ENCODE results near the gene OBSCN. TPM values are rescaled to one million over a fixed set of nuclear protein-coding genes. Genes with fewer than 3 reads are reported as not detected.
A peak's percentile ranks its signal among the peaks of the same experiment; 100 is the strongest.

The OBSCN gene
- total and polyA plus RNA-seq, 2 of the 13 experiments (the other 11 are each of a cell fraction or from before 2014, with no cell fraction given) = 0.20 TPM

GRCh38 chr1:228366866-228367741 is 159.3 kb downstream of the OBSCN start:
- no peaks in the 10 kb centered on the region for H3K36me3 ChIP-seq (replicated peaks in 1 of 2; ENCODE audit: control insufficient read depth in 1 of 2, insufficient read depth in 2 of 2, low read length in 2 of 2)
- TF ChIP-seq PAWR (CRISPR knock-in tag; IDR thresholded peaks at IDR 0.05; ENCODE audit: borderline replicate concordance) (no peak), ZBTB10 (CRISPR knock-in tag; IDR thresholded peaks at IDR 0.05; ENCODE audit: borderline replicate concordance) (no peak), HHEX (CRISPR knock-in tag; IDR thresholded peaks at IDR 0.05) (no peak)
- intact Hi-C loops (cut with micrococcal nuclease; ENCODE audit: unreplicated experiment) (no loop called here), in situ Hi-C loops (cut with HindIII; ENCODE audit: extremely low pct_ligation_motif_present, low pct_unique_long_range_greater_than_20kb) (no loop called here)
- WGBS (ENCODE audit: low lambda C conversion rate) = 39% methylated on average over 3 of the region's 24 CpGs
- peak overlapping the region; percentile 65; the same call in 1 of the 2 replicates for H3K4me2 ChIP-seq (ENCODE audit: low read depth, low read length)
- H2AFZ ChIP-seq (ENCODE audit: low read length) = no peak overlapping the region
- ChIA-PET POLR2A (no interaction called here), CTCF (ENCODE audit: low intra/inter-chr PET ratio, low total read pairs) (no interaction called here)
- FAIRE-seq = no peak
- no peaks in the 10 kb centered on the region for H4K20me1 ChIP-seq (ENCODE audit: insufficient read depth, low read length)
- DNase-seq (ENCODE audit: low spot score) = no peak
- H3K9me3 ChIP-seq (ENCODE audit: low read length) = no peaks in the 10 kb centered on the region
- peaks cover 0 to 15% of the 10 kb centered on the region in 2 experiments; a peak in 3 of 5 replicates for H3K27me3 ChIP-seq (ENCODE audit: control insufficient read depth in 1 of 2, insufficient read depth in 2 of 2, low read length in 2 of 2)
- H3K9ac ChIP-seq (ENCODE audit: insufficient read depth, low read depth, low read length) = no peak overlapping the region
- ATAC-seq = no peak
- H3K27ac ChIP-seq (ENCODE audit: extremely low read length, insufficient read depth, low read length) = no peak overlapping the region
- H3K4me3 ChIP-seq (replicated peaks in 1 of 3; ENCODE audit: insufficient read depth in 1 of 3, low read depth in 2 of 3, low read length in 3 of 3) = peak overlapping the region in 1 of 3 experiments; percentile 63; a peak in 1 of 6 replicates
- BruUV-seq (replicated peaks) = no TSS peak
- H3K4me1 ChIP-seq (ENCODE audit: insufficient read depth, low read length) = peaks cover 23% of the 10 kb centered on the region
- H3K79me2 ChIP-seq (ENCODE audit: insufficient read depth, low read length) = no peaks in the 10 kb centered on the region
